Astrocyte (in vitro differentiated cells and primary cell): Measurements from ENCODE around the gene ARFRP1. TPM values are rescaled to one million over a fixed set of nuclear protein-coding genes. Genes with fewer than 3 reads are reported as not detected.

Experiments
- DNase-seq: peaks from one replicate; pipeline ENCODE4 v3.0.0-alpha.2; 2010; ENCODE audit warnings: low read depth
- FAIRE-seq: peaks from 2 replicates; lab custom pipeline; 2011; peaks lifted over from hg19 to GRCh38; lab: Jason Lieb, UNC
- H2AFZ ChIP-seq: 2 replicates; pipeline ENCODE4 v1.6.0; 2012; ENCODE audit warnings: low read depth, low read length, inconsistent platforms
- H3K27ac ChIP-seq: 2 replicates; pipeline ENCODE4 v1.5.1; 2011; ENCODE audit warnings: low read depth, low read length, inconsistent platforms
- H3K27me3 ChIP-seq: 2 replicates; pipeline ENCODE4 v1.6.0; 2011; ENCODE audit warnings: low read length, inconsistent platforms; ENCODE audit not compliant: insufficient read depth
- H3K36me3 ChIP-seq: 2 replicates; pipeline ENCODE4 v1.5.1; 2011; ENCODE audit warnings: low read length, inconsistent platforms; ENCODE audit not compliant: insufficient read depth
- H3K4me1 ChIP-seq: 2 replicates; pipeline ENCODE4 v1.5.1; 2011; ENCODE audit warnings: low read length, inconsistent platforms; ENCODE audit not compliant: insufficient read depth
- H3K4me2 ChIP-seq: 2 replicates; pipeline ENCODE4 v1.6.0; 2012; ENCODE audit warnings: low read length, inconsistent platforms
- H3K4me3 ChIP-seq: 2 replicates; pipeline ENCODE4 v1.5.1; 2011; ENCODE audit warnings: low read depth, mild to moderate bottlenecking, low read length, inconsistent platforms; ENCODE audit not compliant: insufficient read depth
- H3K79me2 ChIP-seq: 2 replicates; pipeline ENCODE4 v1.6.0; 2012; ENCODE audit warnings: mild to moderate bottlenecking, low read length, inconsistent platforms; ENCODE audit not compliant: insufficient read depth
- H3K9ac ChIP-seq: 2 replicates; pipeline ENCODE4 v1.6.0; 2012; ENCODE audit warnings: mild to moderate bottlenecking, low read length, inconsistent platforms
- H3K9me3 ChIP-seq: 2 replicates; pipeline ENCODE4 v1.5.1; 2012; ENCODE audit warnings: low read depth, mild to moderate bottlenecking, low read length, inconsistent platforms; ENCODE audit not compliant: insufficient read depth
- H4K20me1 ChIP-seq: 2 replicates; pipeline ENCODE4 v1.6.0; 2012; ENCODE audit warnings: low read length, inconsistent platforms; ENCODE audit not compliant: insufficient read depth
- H3K27ac Mint-ChIP-seq: one replicate; pipeline ENCODE4 v1.8.0; 2021; ENCODE audit warnings: mild to moderate bottlenecking, mixed read lengths; ENCODE audit not compliant: unreplicated experiment
- H3K27me3 Mint-ChIP-seq: one replicate; pipeline ENCODE4 v1.8.0; 2021; ENCODE audit warnings: low read depth, mixed read lengths; ENCODE audit not compliant: unreplicated experiment
- H3K36me3 Mint-ChIP-seq: one replicate; pipeline ENCODE4 v1.8.0; 2021; ENCODE audit warnings: low read depth, mixed read lengths; ENCODE audit not compliant: unreplicated experiment
- H3K4me1 Mint-ChIP-seq: one replicate; pipeline ENCODE4 v1.8.0; 2021; ENCODE audit warnings: low read depth, mixed read lengths; ENCODE audit not compliant: unreplicated experiment
- H3K4me3 Mint-ChIP-seq: one replicate; pipeline ENCODE4 v1.8.0; 2021; ENCODE audit warnings: mild to moderate bottlenecking, moderate library complexity, mixed read lengths; ENCODE audit not compliant: unreplicated experiment
- H3K9me3 Mint-ChIP-seq: one replicate; pipeline ENCODE4 v1.8.0; 2021; ENCODE audit warnings: mild to moderate bottlenecking, mixed read lengths; ENCODE audit not compliant: unreplicated experiment
- EZH2 ChIP-seq: IDR thresholded peaks from 2 replicates; pipeline ENCODE4 v1.6.1; 2012; ENCODE audit warnings: mild to moderate bottlenecking, low read length, inconsistent platforms; ENCODE audit not compliant: insufficient read depth
- total RNA-seq: library from RNA; stranded (reverse); gene quantifications from 2 replicates; pipeline ENCODE4 v1.2.1, GENCODE V29; 2021
- TF ChIP-seq, protein P1 (sequence below): IDR thresholded peaks from 2 replicates; pipeline ENCODE4 v1.5.1; 2011; ENCODE audit warnings: low read depth, mild to moderate bottlenecking, inconsistent platforms, low read length, moderate library complexity; ENCODE audit not compliant: insufficient read depth

Gene ARFRP1
- total RNA-seq, 1 donor from 2014 or later: 32.5 TPM

DNA sequence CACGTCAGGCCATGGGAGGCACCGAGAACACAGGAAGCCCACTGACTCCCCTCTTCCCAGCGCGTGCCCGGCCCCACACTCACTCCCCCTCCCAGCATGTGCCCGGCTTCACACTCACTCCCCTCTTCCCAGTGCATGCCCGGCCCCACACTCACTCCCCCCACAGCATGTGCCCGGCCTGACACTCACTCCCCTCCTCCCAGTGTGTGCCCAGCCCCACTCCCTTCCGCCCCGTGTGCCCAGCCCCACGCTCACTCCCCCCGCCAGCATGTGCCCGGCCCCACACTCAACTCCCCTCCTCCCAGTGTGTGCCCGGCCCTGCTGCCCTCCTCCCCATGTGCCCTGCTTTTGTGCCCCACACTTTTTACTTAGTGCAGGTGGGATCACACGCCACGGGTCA lies 39.9 kb downstream of the ARFRP1 start:
- H2AFZ ChIP-seq: no peak overlapping the region
- no peak for TF ChIP-seq EZH2
- TF ChIP-seq, protein P1, sequence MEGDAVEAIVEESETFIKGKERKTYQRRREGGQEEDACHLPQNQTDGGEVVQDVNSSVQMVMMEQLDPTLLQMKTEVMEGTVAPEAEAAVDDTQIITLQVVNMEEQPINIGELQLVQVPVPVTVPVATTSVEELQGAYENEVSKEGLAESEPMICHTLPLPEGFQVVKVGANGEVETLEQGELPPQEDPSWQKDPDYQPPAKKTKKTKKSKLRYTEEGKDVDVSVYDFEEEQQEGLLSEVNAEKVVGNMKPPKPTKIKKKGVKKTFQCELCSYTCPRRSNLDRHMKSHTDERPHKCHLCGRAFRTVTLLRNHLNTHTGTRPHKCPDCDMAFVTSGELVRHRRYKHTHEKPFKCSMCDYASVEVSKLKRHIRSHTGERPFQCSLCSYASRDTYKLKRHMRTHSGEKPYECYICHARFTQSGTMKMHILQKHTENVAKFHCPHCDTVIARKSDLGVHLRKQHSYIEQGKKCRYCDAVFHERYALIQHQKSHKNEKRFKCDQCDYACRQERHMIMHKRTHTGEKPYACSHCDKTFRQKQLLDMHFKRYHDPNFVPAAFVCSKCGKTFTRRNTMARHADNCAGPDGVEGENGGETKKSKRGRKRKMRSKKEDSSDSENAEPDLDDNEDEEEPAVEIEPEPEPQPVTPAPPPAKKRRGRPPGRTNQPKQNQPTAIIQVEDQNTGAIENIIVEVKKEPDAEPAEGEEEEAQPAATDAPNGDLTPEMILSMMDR: no peak
- H3K9ac ChIP-seq: no peak overlapping the region
- no peaks in the 10 kb centered on the region for H3K27me3 ChIP-seq
- no peak for FAIRE-seq
- H3K27me3 Mint-ChIP-seq: no peaks in the 10 kb centered on the region
- peaks cover 13% of the 10 kb centered on the region for H3K79me2 ChIP-seq
- H3K4me3 ChIP-seq: no peak overlapping the region
- no peak for DNase-seq
- H3K4me1 Mint-ChIP-seq: peaks cover 3% of the 10 kb centered on the region
- H4K20me1 ChIP-seq: peaks cover 8% of the 10 kb centered on the region
- H3K4me2 ChIP-seq: no peak overlapping the region
- H3K36me3 Mint-ChIP-seq: peaks cover 21% of the 10 kb centered on the region
- H3K4me3 Mint-ChIP-seq: no peak overlapping the region
- H3K27ac ChIP-seq: no peak overlapping the region
- no peaks in the 10 kb centered on the region for H3K9me3 Mint-ChIP-seq
- peaks cover 17% of the 10 kb centered on the region for H3K36me3 ChIP-seq
- no peaks in the 10 kb centered on the region for H3K4me1 ChIP-seq
- H3K9me3 ChIP-seq: no peaks in the 10 kb centered on the region
- H3K27ac Mint-ChIP-seq: no peak overlapping the region

DNA sequence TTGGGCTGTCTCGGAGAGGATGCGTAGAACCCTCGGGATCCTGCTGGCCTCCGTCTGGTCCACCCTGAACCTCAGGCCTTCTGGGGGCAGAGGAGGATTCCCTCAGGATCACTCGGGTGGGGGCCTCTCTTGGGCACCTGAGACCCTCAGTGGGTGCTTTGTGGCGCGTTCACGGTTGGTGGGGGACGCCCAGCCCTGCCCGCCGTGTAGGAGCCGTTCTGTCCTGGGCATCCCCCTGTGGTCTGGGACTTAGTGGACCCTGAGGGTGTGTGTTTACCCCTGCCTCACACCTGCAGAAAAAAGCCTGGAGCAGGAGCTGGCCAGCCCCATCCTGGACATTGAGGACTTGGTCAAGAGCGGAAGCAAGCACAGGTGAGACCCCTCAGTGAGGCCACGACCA lies 42.1 kb downstream of the ARFRP1 start:
- FAIRE-seq: no peak
- no peak for TF ChIP-seq EZH2
- TF ChIP-seq, protein P1: no peak
- H3K9ac ChIP-seq: no peak overlapping the region
- DNase-seq: no peak
- H3K4me3 ChIP-seq: no peak overlapping the region
- H3K36me3 Mint-ChIP-seq: peaks cover 19% of the 10 kb centered on the region
- H3K36me3 ChIP-seq: peaks cover 17% of the 10 kb centered on the region
- no peaks in the 10 kb centered on the region for H3K4me1 ChIP-seq
- H3K27ac ChIP-seq: no peak overlapping the region
- H3K9me3 ChIP-seq: no peaks in the 10 kb centered on the region
- H3K4me3 Mint-ChIP-seq: no peak overlapping the region
- H4K20me1 ChIP-seq: peaks cover 8% of the 10 kb centered on the region
- peaks cover 30% of the 10 kb centered on the region for H3K79me2 ChIP-seq
- H3K27me3 ChIP-seq: no peaks in the 10 kb centered on the region
- no peaks in the 10 kb centered on the region for H3K9me3 Mint-ChIP-seq
- H2AFZ ChIP-seq: no peak overlapping the region
- no peak overlapping the region for H3K4me2 ChIP-seq
- no peak overlapping the region for H3K27ac Mint-ChIP-seq
- no peaks in the 10 kb centered on the region for H3K27me3 Mint-ChIP-seq
- H3K4me1 Mint-ChIP-seq: peaks cover 3% of the 10 kb centered on the region

DNA sequence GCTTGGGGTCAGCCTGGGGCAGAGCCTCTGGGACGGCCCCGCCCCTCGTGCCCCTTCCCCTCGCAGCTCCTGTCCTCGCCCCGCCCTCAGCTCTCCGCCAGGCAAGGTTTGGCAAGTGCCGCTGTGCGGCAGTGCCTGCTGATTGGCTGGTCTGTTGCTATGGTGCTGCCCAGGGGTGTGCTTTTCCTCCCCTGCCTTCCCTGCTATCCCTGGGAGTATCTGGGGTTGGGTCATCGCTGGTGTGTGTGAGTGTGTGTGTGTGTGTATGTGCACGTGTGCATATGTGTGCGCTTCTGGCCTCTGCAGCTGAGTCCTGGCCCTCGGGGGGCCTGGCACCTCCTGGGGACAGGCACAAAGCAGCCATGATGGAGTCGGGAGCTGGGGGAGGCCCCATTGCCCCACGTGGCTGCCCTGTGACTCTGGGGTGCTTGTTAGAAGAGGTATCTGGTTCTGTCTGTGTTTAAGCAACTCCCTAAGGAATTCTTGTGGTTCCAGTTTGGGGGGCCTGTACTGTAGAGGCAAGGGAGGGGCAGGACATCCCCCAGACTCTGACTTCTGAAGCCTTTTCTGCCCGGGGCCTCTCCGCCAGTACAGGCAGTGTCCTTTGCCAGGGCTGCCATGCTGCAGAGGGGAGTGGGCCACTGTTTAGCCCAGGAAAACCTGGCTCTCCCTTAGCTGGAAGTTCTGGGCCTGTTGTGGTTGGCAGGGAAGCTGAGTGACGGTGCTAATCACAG lies 42.7 kb downstream of the ARFRP1 start:
- no peak for FAIRE-seq
- no peaks in the 10 kb centered on the region for H3K9me3 Mint-ChIP-seq
- peaks cover 17% of the 10 kb centered on the region for H3K36me3 ChIP-seq

More for the DNA sequence above, 42.7 kb downstream of the ARFRP1 start:
- no peak overlapping the region for H3K4me3 Mint-ChIP-seq
- DNase-seq: no peak
- no peak overlapping the region for H3K27ac ChIP-seq
- H3K9ac ChIP-seq: no peak overlapping the region
- peak overlapping the region; percentile 30 for H3K4me2 ChIP-seq
- peaks cover 19% of the 10 kb centered on the region for H3K36me3 Mint-ChIP-seq
- no peaks in the 10 kb centered on the region for H3K4me1 ChIP-seq
- no peaks in the 10 kb centered on the region for H3K27me3 ChIP-seq
- peaks cover 8% of the 10 kb centered on the region for H4K20me1 ChIP-seq
- H3K4me3 ChIP-seq: no peak overlapping the region
- H3K79me2 ChIP-seq: peaks cover 36% of the 10 kb centered on the region
- TF ChIP-seq, protein P1: no peak
- TF ChIP-seq EZH2: no peak
- H3K9me3 ChIP-seq: no peaks in the 10 kb centered on the region
- H3K27ac Mint-ChIP-seq: no peak overlapping the region
- H3K27me3 Mint-ChIP-seq: no peaks in the 10 kb centered on the region
- peaks cover 3% of the 10 kb centered on the region for H3K4me1 Mint-ChIP-seq
- H2AFZ ChIP-seq: no peak overlapping the region
